ENCODE results near the gene HMOX2. TPM values are rescaled to one million over a fixed set of nuclear protein-coding genes. Genes with fewer than 3 reads are reported as not detected.

Gene HMOX2
- total and polyA plus RNA-seq, 2 experiments from 2014 or later, result 36.0 to 61.5 TPM

DNA sequence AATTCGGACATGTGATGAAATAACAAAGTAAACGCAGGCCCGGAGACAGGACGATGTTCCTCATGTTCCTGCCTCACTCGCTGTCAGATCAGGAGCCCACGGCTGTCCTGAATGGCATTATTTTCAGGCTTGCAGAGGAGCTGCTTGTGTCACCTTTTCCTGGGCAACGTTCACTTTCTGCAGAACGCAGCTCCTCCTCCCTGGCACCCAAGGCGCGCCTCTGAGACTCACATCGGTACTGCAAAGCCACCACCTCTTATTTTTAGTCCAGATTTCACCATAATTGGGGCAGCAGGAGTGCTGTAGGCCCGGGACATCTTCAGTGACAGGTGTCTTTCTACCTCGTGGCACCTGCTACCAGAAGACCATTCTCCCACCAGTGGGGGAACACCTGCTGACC, 71.9 kb downstream of the HMOX2 start:
- Histone ChIP-seq H3K9me3 (ENCODE audit: low read depth) (no peaks in the 10 kb centered on the region), H3K79me2 (ENCODE audit: insufficient read depth) (no peaks in the 10 kb centered on the region), H3K4me3 (no peak overlapping the region), H3F3A (ENCODE audit: insufficient read depth) (no peaks in the 10 kb centered on the region), H3K9me2 (ENCODE audit: insufficient read depth) (no peaks in the 10 kb centered on the region), H3K9ac (no peak overlapping the region), H3K4me1 (ENCODE audit: insufficient read depth) (no peaks in the 10 kb centered on the region), H3K4me2 (ENCODE audit: unreplicated experiment) (no peak overlapping the region), H4K20me1 (ENCODE audit: insufficient read depth) (no peaks in the 10 kb centered on the region), H3K36me3 (ENCODE audit: low read depth) (no peaks in the 10 kb centered on the region), H3K27me3 (replicated peaks; ENCODE audit: insufficient read depth) (peaks cover 8% of the 10 kb centered on the region), H3K27ac (no peak overlapping the region), H2AFZ (no peak overlapping the region)
- in situ Hi-C loops (cut with MboI), result no loop called here
- no peak for DNase-seq
- TF ChIP-seq EZH2 (IDR thresholded peaks at IDR 0.05; ENCODE audit: insufficient read depth, poor library complexity, severe bottlenecking), result no peak
- no peak for TF ChIP-seq EZH2phosphoT487 (IDR thresholded peaks at IDR 0.05; ENCODE audit: insufficient read depth, low read depth)
- WGBS, 2 experiments (ENCODE audit: low coverage in 1 of 2, low lambda C conversion rate in 2 of 2, missing lambda C conversion rate in 2 of 2), result 60 to 65% methylated on average over 13 of the region's 13 CpGs

DNA sequence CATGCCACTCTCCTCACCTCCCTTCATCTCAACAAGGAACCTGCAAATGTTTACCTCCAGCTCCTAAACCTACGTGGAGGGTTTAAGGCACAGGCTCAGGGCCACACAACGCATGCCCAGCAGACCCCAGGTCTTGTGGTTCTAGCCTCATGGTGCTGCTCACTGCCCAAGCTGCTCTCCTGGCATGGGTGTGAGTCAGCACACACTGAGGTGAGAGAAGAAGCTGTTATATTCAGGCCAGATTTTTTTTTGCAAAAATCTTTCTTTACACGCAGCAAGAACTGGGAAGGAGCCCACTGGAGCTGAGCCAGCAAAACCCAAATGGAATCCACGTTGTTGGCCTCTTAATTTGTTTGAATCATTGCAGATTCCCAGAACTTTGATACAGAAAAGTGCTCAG, 74.4 kb downstream of the HMOX2 start:
- Histone ChIP-seq H3K9me3 (ENCODE audit: low read depth) (no peaks in the 10 kb centered on the region), H3K4me3 (no peak overlapping the region), H3K79me2 (ENCODE audit: insufficient read depth) (no peaks in the 10 kb centered on the region), H3K4me1 (ENCODE audit: insufficient read depth) (no peaks in the 10 kb centered on the region), H3K9me2 (ENCODE audit: insufficient read depth) (no peaks in the 10 kb centered on the region), H3K27ac (no peak overlapping the region), H2AFZ (no peak overlapping the region), H3K27me3 (replicated peaks; ENCODE audit: insufficient read depth) (peaks cover 9% of the 10 kb centered on the region), H4K20me1 (ENCODE audit: insufficient read depth) (no peaks in the 10 kb centered on the region), H3K9ac (no peak overlapping the region), H3K4me2 (ENCODE audit: unreplicated experiment) (no peak overlapping the region), H3K36me3 (ENCODE audit: low read depth) (no peaks in the 10 kb centered on the region), H3F3A (ENCODE audit: insufficient read depth) (no peaks in the 10 kb centered on the region)
- DNase-seq, result peak; percentile 30
- WGBS, 2 experiments (ENCODE audit: low coverage in 1 of 2, low lambda C conversion rate in 2 of 2, missing lambda C conversion rate in 2 of 2), result 21 to 23% methylated on average over 4 of the region's 4 CpGs
- TF ChIP-seq EZH2phosphoT487 (IDR thresholded peaks at IDR 0.05; ENCODE audit: insufficient read depth, low read depth) (no peak), EZH2 (IDR thresholded peaks at IDR 0.05; ENCODE audit: insufficient read depth, poor library complexity, severe bottlenecking) (no peak)
- in situ Hi-C loops (cut with MboI), result no loop called here

DNA sequence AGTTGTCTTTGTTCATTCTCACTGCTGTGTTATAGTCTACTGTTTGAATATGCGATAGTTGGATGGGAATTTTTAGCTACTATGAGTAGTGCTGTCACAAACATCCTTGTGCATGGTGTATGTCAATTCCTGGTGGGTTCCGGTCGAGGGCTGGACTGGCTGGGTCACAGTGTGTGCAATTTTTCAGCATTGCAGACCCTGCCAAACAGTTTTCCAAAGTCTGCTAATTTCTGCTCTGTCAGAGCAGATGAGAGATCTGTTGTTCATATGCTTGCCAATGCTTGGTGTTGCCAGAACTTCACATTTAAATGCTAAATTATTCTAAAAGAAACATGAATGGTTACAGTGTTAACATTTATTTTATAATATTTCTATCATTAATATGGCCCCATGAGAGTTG, 76.3 kb downstream of the HMOX2 start:
- no peak overlapping the region for H3K4me2 ChIP-seq (ENCODE audit: unreplicated experiment)
- no peak overlapping the region for H2AFZ ChIP-seq
- H4K20me1 ChIP-seq (ENCODE audit: insufficient read depth), result no peaks in the 10 kb centered on the region
- H3K9me3 ChIP-seq (ENCODE audit: low read depth), result no peaks in the 10 kb centered on the region
- H3K9me2 ChIP-seq (ENCODE audit: insufficient read depth), result no peaks in the 10 kb centered on the region
- H3K4me3 ChIP-seq, result no peak overlapping the region
- no peaks in the 10 kb centered on the region for H3F3A ChIP-seq (ENCODE audit: insufficient read depth)
- H3K27ac ChIP-seq, result no peak overlapping the region
- no peaks in the 10 kb centered on the region for H3K36me3 ChIP-seq (ENCODE audit: low read depth)
- peaks cover 9% of the 10 kb centered on the region for H3K27me3 ChIP-seq (replicated peaks; ENCODE audit: insufficient read depth)
- no peaks in the 10 kb centered on the region for H3K79me2 ChIP-seq (ENCODE audit: insufficient read depth)
- in situ Hi-C loops (cut with MboI), result no loop called here
- TF ChIP-seq EZH2phosphoT487 (IDR thresholded peaks at IDR 0.05; ENCODE audit: insufficient read depth, low read depth), result no peak
- TF ChIP-seq EZH2 (IDR thresholded peaks at IDR 0.05; ENCODE audit: insufficient read depth, poor library complexity, severe bottlenecking), result no peak
- DNase-seq, result no peak
- 0 to 5% methylated on average over 3 of the region's 3 CpGs for WGBS, 2 experiments (ENCODE audit: low coverage in 1 of 2, low lambda C conversion rate in 2 of 2, missing lambda C conversion rate in 2 of 2)
- no peak overlapping the region for H3K9ac ChIP-seq
- H3K4me1 ChIP-seq (ENCODE audit: insufficient read depth), result no peaks in the 10 kb centered on the region

- 74 to 77% methylated on average over 4 of the region's 4 CpGs for WGBS, 2 experiments (ENCODE audit: low coverage in 1 of 2, low lambda C conversion rate in 2 of 2, missing lambda C conversion rate in 2 of 2)
- no peaks in the 10 kb centered on the region for H3K9me2 ChIP-seq (ENCODE audit: insufficient read depth)
- no peak within 1 kb of the TSS for H3K4me3 ChIP-seq
- TF ChIP-seq EZH2 (IDR thresholded peaks at IDR 0.05; ENCODE audit: insufficient read depth, poor library complexity, severe bottlenecking) (no peak), EZH2phosphoT487 (IDR thresholded peaks at IDR 0.05; ENCODE audit: insufficient read depth, low read depth) (no peak)
- peaks cover 9% of the 10 kb centered on the region for H3K27me3 ChIP-seq (replicated peaks; ENCODE audit: insufficient read depth)
- no peaks in the 10 kb centered on the region for H3K36me3 ChIP-seq (ENCODE audit: low read depth)
- H2AFZ ChIP-seq, result no peak within 1 kb of the TSS
- DNase-seq, result peak; percentile 23
- H3K4me1 ChIP-seq (ENCODE audit: insufficient read depth), result no peaks in the 10 kb centered on the region
- H4K20me1 ChIP-seq (ENCODE audit: insufficient read depth), result no peaks in the 10 kb centered on the region
- H3K27ac ChIP-seq, result no peak within 1 kb of the TSS
- H3K4me2 ChIP-seq (ENCODE audit: unreplicated experiment), result no peak within 1 kb of the TSS
- in situ Hi-C loops (cut with MboI), result no loop called here
- H3F3A ChIP-seq (ENCODE audit: insufficient read depth), result no peaks in the 10 kb centered on the region
- no peaks in the 10 kb centered on the region for H3K79me2 ChIP-seq (ENCODE audit: insufficient read depth)
- no peaks in the 10 kb centered on the region for H3K9me3 ChIP-seq (ENCODE audit: low read depth)
- H3K9ac ChIP-seq, result no peak within 1 kb of the TSS
These were observed 79.9 kb downstream of the HMOX2 start, which contains the start of gene C16orf96 for GRCh38 chr16:4556112-4556511. TSS of gene C16orf96 (plus strand) at chr16:4556340. CDS start at chr16:4556490, 150 bp downstream.

- H3F3A ChIP-seq (ENCODE audit: insufficient read depth), result no peaks in the 10 kb centered on the region
- no peaks in the 10 kb centered on the region for H3K79me2 ChIP-seq (ENCODE audit: insufficient read depth)
- TF ChIP-seq EZH2phosphoT487 (IDR thresholded peaks at IDR 0.05; ENCODE audit: insufficient read depth, low read depth), result no peak
- no peak for TF ChIP-seq EZH2 (IDR thresholded peaks at IDR 0.05; ENCODE audit: insufficient read depth, poor library complexity, severe bottlenecking)
- no peaks in the 10 kb centered on the region for H3K36me3 ChIP-seq (ENCODE audit: low read depth)
- no peaks in the 10 kb centered on the region for H3K9me2 ChIP-seq (ENCODE audit: insufficient read depth)
- H3K9ac ChIP-seq, result no peak overlapping the region
- no peak overlapping the region for H2AFZ ChIP-seq
- in situ Hi-C loops (cut with MboI), result no loop called here
- no peak overlapping the region for H3K27ac ChIP-seq
- 69 to 74% methylated on average over 14 of the region's 14 CpGs for WGBS, 2 experiments (ENCODE audit: low coverage in 1 of 2, low lambda C conversion rate in 2 of 2, missing lambda C conversion rate in 2 of 2)
- H3K4me2 ChIP-seq (ENCODE audit: unreplicated experiment), result no peak overlapping the region
- DNase-seq, result no peak
- no peaks in the 10 kb centered on the region for H3K4me1 ChIP-seq (ENCODE audit: insufficient read depth)
- H3K9me3 ChIP-seq (ENCODE audit: low read depth), result no peaks in the 10 kb centered on the region
- H4K20me1 ChIP-seq (ENCODE audit: insufficient read depth), result no peaks in the 10 kb centered on the region
- H3K27me3 ChIP-seq (replicated peaks; ENCODE audit: insufficient read depth), result peaks cover 9% of the 10 kb centered on the region
- no peak overlapping the region for H3K4me3 ChIP-seq
These were observed 80.4 kb downstream of the HMOX2 start for GRCh38 chr16:4556580-4556979.
